GM23338 (cell line): ENCODE data around the gene RXRG. TPM values are rescaled to one million over a fixed set of nuclear protein-coding genes. Genes with fewer than 3 reads are reported as not detected.

ENCODE experiments used
- ATAC-seq: fragments of 200-7000 bp; cut with Tn5 transposase; 3 replicates; pipeline ENCODE4 v1.9.1; 2020
- DNase-seq: peaks from one replicate; pipeline ENCODE4 v3.0.0-alpha.2; 2015; ENCODE audit warnings: low spot score
- H2AFZ ChIP-seq: fragments of 200-600 bp; sonication (generic); 2 replicates; pipeline ENCODE4 v1.8.0; 2016; ENCODE audit warnings: antibody characterized with exemption, mild to moderate bottlenecking, moderate library complexity
- H3F3A ChIP-seq: fragments of 200-600 bp; sonication (generic); replicated peaks from 2 replicates; pipeline ENCODE4 v1.8.0; 2017; ENCODE audit warnings: antibody characterized with exemption, mixed run types, low read depth
- H3K27ac ChIP-seq: fragments of 200-600 bp; sonication (generic); 2 replicates; pipeline ENCODE4 v1.6.1; 2016; ENCODE audit warnings: low read depth
- H3K27me3 ChIP-seq: fragments of 200-600 bp; sonication (generic); 2 replicates; pipeline ENCODE4 v1.8.0; 2016; ENCODE audit warnings: mild to moderate bottlenecking, mixed run types, moderate library complexity; ENCODE audit not compliant: insufficient read depth
- H3K36me3 ChIP-seq: fragments of 200-600 bp; sonication (generic); 2 replicates; pipeline ENCODE4 v1.8.0; 2016; ENCODE audit warnings: mild to moderate bottlenecking; ENCODE audit not compliant: insufficient read depth
- H3K4me1 ChIP-seq: fragments of 200-600 bp; sonication (generic); 2 replicates; pipeline ENCODE4 v1.8.0; 2016; ENCODE audit warnings: mild to moderate bottlenecking, moderate library complexity; ENCODE audit not compliant: insufficient read depth
- H3K4me2 ChIP-seq: fragments of 200-600 bp; sonication (generic); 2 replicates; pipeline ENCODE4 v1.7.1; 2017; ENCODE audit warnings: mixed run types
- H3K4me3 ChIP-seq: fragments of 200-600 bp; sonication (generic); 2 replicates; pipeline ENCODE4 v1.6.1; 2016; ENCODE audit warnings: mixed run types
- H3K79me2 ChIP-seq: fragments of 200-600 bp; sonication (generic); replicated peaks from 2 replicates; pipeline ENCODE4 v1.8.0; 2017; ENCODE audit warnings: mild to moderate bottlenecking; ENCODE audit not compliant: insufficient read depth
- H3K9me2 ChIP-seq: fragments of 200-600 bp; sonication (generic); 2 replicates; pipeline ENCODE4 v1.8.0; 2017; ENCODE audit not compliant: insufficient read depth
- H4K20me1 ChIP-seq: fragments of 200-600 bp; sonication (generic); replicated peaks from 2 replicates; pipeline ENCODE4 v1.8.0; 2017; ENCODE audit warnings: mild to moderate bottlenecking; ENCODE audit not compliant: insufficient read depth
- H3K27ac Mint-ChIP-seq: 2 replicates; pipeline ENCODE4 v1.8.0; 2020; ENCODE audit warnings: inconsistent platforms, mild to moderate bottlenecking, moderate library complexity, mixed read lengths
- H3K27me3 Mint-ChIP-seq: 3 replicates; pipeline ENCODE4 v1.8.0; 2022; ENCODE audit warnings: low read depth, mild to moderate bottlenecking, moderate library complexity, mixed read lengths, inconsistent platforms; ENCODE audit not compliant: insufficient read depth, poor library complexity
- H3K36me3 Mint-ChIP-seq: 3 replicates; pipeline ENCODE4 v1.8.0; 2021; ENCODE audit warnings: low read depth, mild to moderate bottlenecking, inconsistent platforms, moderate library complexity, mixed read lengths
- H3K4me1 Mint-ChIP-seq: 3 replicates; pipeline ENCODE4 v1.8.0; 2020; ENCODE audit warnings: mild to moderate bottlenecking, inconsistent platforms, mixed read lengths
- H3K4me3 Mint-ChIP-seq: 3 replicates; pipeline ENCODE4 v1.8.0; 2021; ENCODE audit warnings: moderate library complexity, mild to moderate bottlenecking, inconsistent platforms, mixed read lengths
- H3K9me3 Mint-ChIP-seq: 3 replicates; pipeline ENCODE4 v1.8.0; 2020; ENCODE audit warnings: moderate library complexity, mild to moderate bottlenecking, inconsistent platforms, mixed read lengths
- CREB1 ChIP-seq: fragments of 250-450 bp; sonication (Bioruptor Pico); IDR thresholded peaks from 2 replicates; pipeline ENCODE4 v1.5.0; 2020; ENCODE audit warnings: low read depth, mild to moderate bottlenecking, moderate library complexity
- EZH2 ChIP-seq: fragments of 200-600 bp; sonication (generic); IDR thresholded peaks from one replicate; pipeline ENCODE4 v1.8.0; 2017; ENCODE audit warnings: antibody characterized with exemption, mild to moderate bottlenecking, low read depth; ENCODE audit not compliant: unreplicated experiment
- EZH2phosphoT487 ChIP-seq: fragments of 200-600 bp; sonication (generic); IDR thresholded peaks from one replicate; pipeline ENCODE4 v1.8.1; 2018; ENCODE audit warnings: antibody characterized with exemption; ENCODE audit not compliant: unreplicated experiment
- JUNB ChIP-seq: IDR thresholded peaks from one replicate; pipeline ENCODE4 v1.6.1; 2016; ENCODE audit warnings: antibody characterized with exemption; ENCODE audit not compliant: unreplicated experiment
- NANOG ChIP-seq: IDR thresholded peaks from 2 replicates; pipeline ENCODE4 v1.6.1; 2016; ENCODE audit warnings: antibody characterized with exemption, borderline replicate concordance
- POLR2AphosphoS5 ChIP-seq: IDR thresholded peaks from 2 replicates; pipeline ENCODE4 v1.6.1; 2016; ENCODE audit warnings: antibody characterized with exemption, low read depth
- STAT1 ChIP-seq: IDR thresholded peaks from one replicate; pipeline ENCODE4 v1.6.1; 2016; ENCODE audit warnings: antibody characterized with exemption; ENCODE audit not compliant: unreplicated experiment
- ZNF114 ChIP-seq: fragments of 250-450 bp; sonication (Bioruptor Pico); IDR thresholded peaks from 2 replicates; pipeline ENCODE4 v1.5.0; 2020; ENCODE audit warnings: mild to moderate bottlenecking, moderate library complexity
- ZNF331 ChIP-seq: fragments of 250-450 bp; sonication (Bioruptor Pico); IDR thresholded peaks from 2 replicates; pipeline ENCODE4 v1.5.0; 2020; ENCODE audit warnings: low read depth, mild to moderate bottlenecking, moderate library complexity
- polyA plus RNA-seq: library from polyadenylated mRNA; unstranded; fragments of >200 nt; fragmentation: Nextera tagmentation; extraction: Ambion mirVana; gene quantifications from 2 replicates; pipeline ENCODE4 v1.2.1, GENCODE V29; 2016
- total RNA-seq: library from RNA; depleted of rRNA; stranded (reverse); fragments of >200 nt; shearing (Covaris generic); gene quantifications from 2 replicates; pipeline ENCODE4 v1.2.3, GENCODE V29; 2014
- TF ChIP-seq, protein P1 (sequence below): IDR thresholded peaks from 2 replicates; pipeline ENCODE4 v1.6.1; 2016; ENCODE audit warnings: antibody characterized with exemption
- TF ChIP-seq, protein P2 (sequence below): IDR thresholded peaks from one replicate; pipeline ENCODE4 v1.6.1; 2018; ENCODE audit warnings: antibody characterized with exemption; ENCODE audit not compliant: unreplicated experiment
- TF ChIP-seq, protein P3 (sequence below): fragments of 250-450 bp; sonication (Bioruptor Pico); IDR thresholded peaks from 2 replicates; pipeline ENCODE4 v1.5.0; 2020; ENCODE audit warnings: mild to moderate bottlenecking, moderate library complexity
- TF ChIP-seq, protein P4 (sequence below), 2 experiments: fragments of 200-600 bp in 1 of 2; sonication (generic) in 1 of 2; conservative IDR thresholded peaks; 2 replicates each; pipeline versions ENCODE4 v1.5.1 to v1.6.1; 2016 to 2017; ENCODE audit warnings: antibody characterized with exemption in 2 of 2, low read depth in 2 of 2, mild to moderate bottlenecking in 2 of 2, moderate library complexity in 1 of 2

RXRG gene
- total and polyA plus RNA-seq, 2 experiments from 2014 or later: not detected

DNA sequence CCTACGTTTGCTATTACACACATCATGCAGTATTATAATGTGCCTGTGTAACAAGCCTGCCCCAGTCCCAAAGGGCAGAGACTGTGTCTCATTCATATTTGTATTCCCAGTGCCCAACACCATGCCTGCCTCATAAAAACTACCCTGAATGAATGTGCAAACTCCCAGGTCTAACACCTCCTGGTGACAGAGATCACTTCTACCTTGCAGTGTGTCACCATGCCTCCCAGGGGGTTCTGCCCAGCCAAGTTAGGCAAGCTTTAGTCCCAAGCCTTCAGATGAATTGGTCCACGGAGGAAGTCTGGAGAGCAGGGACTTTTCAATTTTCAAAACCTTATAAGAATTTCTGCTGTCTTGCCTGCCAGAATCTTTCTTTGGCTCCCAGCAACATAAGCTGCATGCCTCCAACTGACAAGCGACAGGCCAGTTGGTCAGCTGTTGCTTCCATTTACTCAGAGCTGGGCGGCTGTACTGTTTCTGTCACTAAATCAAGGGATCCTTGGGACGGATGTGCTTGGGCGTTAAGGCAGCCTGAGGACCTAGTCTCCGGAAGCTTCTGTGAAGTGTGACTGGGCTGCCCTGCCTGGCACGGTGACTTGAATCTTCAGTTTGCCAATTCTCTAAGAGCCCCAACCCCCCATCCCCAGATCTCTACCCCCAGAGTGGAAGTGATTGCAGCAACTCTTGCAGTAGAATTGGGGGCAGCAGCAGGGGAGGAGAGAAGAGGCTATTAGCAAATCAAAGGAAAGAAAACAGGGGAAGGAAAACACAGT, 1.2 kb downstream of the RXRG start:
- H3K36me3 Mint-ChIP-seq: no peaks in the 10 kb centered on the region
- H3K4me1 Mint-ChIP-seq: peaks cover 10% of the 10 kb centered on the region
- Histone ChIP-seq H3K4me3 (peak overlapping the region; percentile 56), H3K27ac (no peak overlapping the region), H3K4me2 (peak overlapping the region; percentile 79), H3K27me3 (peaks cover 93% of the 10 kb centered on the region), H3K36me3 (no peaks in the 10 kb centered on the region), H3K4me1 (peaks cover 36% of the 10 kb centered on the region), H2AFZ (no peak overlapping the region), H4K20me1 (no peaks in the 10 kb centered on the region; the same call in 1 of the 2 replicates), H3K79me2 (no peaks in the 10 kb centered on the region), H3F3A (no peaks in the 10 kb centered on the region), H3K9me2 (no peaks in the 10 kb centered on the region)
- no peaks in the 10 kb centered on the region for H3K9me3 Mint-ChIP-seq
- DNase-seq: peak; percentile 39
- TF ChIP-seq POLR2AphosphoS5 (no peak), STAT1 (no peak), EZH2phosphoT487 (no peak), ZNF114 (CRISPR knock-in tag) (no peak), EZH2 (no peak), ZNF331 (no peak), NANOG (no peak), CREB1 (no peak), JUNB (no peak)
- TF ChIP-seq, protein P1, sequence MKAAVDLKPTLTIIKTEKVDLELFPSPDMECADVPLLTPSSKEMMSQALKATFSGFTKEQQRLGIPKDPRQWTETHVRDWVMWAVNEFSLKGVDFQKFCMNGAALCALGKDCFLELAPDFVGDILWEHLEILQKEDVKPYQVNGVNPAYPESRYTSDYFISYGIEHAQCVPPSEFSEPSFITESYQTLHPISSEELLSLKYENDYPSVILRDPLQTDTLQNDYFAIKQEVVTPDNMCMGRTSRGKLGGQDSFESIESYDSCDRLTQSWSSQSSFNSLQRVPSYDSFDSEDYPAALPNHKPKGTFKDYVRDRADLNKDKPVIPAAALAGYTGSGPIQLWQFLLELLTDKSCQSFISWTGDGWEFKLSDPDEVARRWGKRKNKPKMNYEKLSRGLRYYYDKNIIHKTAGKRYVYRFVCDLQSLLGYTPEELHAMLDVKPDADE: no peak
- TF ChIP-seq, protein P2, sequence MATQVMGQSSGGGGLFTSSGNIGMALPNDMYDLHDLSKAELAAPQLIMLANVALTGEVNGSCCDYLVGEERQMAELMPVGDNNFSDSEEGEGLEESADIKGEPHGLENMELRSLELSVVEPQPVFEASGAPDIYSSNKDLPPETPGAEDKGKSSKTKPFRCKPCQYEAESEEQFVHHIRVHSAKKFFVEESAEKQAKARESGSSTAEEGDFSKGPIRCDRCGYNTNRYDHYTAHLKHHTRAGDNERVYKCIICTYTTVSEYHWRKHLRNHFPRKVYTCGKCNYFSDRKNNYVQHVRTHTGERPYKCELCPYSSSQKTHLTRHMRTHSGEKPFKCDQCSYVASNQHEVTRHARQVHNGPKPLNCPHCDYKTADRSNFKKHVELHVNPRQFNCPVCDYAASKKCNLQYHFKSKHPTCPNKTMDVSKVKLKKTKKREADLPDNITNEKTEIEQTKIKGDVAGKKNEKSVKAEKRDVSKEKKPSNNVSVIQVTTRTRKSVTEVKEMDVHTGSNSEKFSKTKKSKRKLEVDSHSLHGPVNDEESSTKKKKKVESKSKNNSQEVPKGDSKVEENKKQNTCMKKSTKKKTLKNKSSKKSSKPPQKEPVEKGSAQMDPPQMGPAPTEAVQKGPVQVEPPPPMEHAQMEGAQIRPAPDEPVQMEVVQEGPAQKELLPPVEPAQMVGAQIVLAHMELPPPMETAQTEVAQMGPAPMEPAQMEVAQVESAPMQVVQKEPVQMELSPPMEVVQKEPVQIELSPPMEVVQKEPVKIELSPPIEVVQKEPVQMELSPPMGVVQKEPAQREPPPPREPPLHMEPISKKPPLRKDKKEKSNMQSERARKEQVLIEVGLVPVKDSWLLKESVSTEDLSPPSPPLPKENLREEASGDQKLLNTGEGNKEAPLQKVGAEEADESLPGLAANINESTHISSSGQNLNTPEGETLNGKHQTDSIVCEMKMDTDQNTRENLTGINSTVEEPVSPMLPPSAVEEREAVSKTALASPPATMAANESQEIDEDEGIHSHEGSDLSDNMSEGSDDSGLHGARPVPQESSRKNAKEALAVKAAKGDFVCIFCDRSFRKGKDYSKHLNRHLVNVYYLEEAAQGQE: no peak
- TF ChIP-seq, protein P3, sequence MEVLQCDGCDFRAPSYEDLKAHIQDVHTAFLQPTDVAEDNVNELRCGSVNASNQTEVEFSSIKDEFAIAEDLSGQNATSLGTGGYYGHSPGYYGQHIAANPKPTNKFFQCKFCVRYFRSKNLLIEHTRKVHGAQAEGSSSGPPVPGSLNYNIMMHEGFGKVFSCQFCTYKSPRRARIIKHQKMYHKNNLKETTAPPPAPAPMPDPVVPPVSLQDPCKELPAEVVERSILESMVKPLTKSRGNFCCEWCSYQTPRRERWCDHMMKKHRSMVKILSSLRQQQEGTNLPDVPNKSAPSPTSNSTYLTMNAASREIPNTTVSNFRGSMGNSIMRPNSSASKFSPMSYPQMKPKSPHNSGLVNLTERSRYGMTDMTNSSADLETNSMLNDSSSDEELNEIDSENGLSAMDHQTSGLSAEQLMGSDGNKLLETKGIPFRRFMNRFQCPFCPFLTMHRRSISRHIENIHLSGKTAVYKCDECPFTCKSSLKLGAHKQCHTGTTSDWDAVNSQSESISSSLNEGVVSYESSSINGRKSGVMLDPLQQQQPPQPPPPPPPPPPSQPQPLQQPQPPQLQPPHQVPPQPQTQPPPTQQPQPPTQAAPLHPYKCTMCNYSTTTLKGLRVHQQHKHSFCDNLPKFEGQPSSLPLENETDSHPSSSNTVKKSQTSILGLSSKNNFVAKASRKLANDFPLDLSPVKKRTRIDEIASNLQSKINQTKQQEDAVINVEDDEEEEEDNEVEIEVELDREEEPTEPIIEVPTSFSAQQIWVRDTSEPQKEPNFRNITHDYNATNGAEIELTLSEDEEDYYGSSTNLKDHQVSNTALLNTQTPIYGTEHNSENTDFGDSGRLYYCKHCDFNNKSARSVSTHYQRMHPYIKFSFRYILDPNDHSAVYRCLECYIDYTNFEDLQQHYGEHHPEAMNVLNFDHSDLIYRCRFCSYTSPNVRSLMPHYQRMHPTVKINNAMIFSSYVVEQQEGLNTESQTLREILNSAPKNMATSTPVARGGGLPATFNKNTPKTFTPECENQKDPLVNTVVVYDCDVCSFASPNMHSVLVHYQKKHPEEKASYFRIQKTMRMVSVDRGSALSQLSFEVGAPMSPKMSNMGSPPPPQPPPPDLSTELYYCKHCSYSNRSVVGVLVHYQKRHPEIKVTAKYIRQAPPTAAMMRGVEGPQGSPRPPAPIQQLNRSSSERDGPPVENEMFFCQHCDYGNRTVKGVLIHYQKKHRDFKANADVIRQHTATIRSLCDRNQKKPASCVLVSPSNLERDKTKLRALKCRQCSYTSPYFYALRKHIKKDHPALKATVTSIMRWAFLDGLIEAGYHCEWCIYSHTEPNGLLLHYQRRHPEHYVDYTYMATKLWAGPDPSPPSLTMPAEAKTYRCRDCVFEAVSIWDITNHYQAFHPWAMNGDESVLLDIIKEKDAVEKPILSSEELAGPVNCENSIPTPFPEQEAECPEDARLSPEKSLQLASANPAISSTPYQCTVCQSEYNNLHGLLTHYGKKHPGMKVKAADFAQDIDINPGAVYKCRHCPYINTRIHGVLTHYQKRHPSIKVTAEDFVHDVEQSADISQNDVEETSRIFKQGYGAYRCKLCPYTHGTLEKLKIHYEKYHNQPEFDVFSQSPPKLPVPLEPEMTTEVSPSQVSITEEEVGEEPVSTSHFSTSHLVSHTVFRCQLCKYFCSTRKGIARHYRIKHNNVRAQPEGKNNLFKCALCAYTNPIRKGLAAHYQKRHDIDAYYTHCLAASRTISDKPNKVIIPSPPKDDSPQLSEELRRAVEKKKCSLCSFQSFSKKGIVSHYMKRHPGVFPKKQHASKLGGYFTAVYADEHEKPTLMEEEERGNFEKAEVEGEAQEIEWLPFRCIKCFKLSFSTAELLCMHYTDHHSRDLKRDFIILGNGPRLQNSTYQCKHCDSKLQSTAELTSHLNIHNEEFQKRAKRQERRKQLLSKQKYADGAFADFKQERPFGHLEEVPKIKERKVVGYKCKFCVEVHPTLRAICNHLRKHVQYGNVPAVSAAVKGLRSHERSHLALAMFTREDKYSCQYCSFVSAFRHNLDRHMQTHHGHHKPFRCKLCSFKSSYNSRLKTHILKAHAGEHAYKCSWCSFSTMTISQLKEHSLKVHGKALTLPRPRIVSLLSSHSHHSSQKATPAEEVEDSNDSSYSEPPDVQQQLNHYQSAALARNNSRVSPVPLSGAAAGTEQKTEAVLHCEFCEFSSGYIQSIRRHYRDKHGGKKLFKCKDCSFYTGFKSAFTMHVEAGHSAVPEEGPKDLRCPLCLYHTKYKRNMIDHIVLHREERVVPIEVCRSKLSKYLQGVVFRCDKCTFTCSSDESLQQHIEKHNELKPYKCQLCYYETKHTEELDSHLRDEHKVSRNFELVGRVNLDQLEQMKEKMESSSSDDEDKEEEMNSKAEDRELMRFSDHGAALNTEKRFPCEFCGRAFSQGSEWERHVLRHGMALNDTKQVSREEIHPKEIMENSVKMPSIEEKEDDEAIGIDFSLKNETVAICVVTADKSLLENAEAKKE (CRISPR knock-in tag): no peak
- TF ChIP-seq, protein P4, sequence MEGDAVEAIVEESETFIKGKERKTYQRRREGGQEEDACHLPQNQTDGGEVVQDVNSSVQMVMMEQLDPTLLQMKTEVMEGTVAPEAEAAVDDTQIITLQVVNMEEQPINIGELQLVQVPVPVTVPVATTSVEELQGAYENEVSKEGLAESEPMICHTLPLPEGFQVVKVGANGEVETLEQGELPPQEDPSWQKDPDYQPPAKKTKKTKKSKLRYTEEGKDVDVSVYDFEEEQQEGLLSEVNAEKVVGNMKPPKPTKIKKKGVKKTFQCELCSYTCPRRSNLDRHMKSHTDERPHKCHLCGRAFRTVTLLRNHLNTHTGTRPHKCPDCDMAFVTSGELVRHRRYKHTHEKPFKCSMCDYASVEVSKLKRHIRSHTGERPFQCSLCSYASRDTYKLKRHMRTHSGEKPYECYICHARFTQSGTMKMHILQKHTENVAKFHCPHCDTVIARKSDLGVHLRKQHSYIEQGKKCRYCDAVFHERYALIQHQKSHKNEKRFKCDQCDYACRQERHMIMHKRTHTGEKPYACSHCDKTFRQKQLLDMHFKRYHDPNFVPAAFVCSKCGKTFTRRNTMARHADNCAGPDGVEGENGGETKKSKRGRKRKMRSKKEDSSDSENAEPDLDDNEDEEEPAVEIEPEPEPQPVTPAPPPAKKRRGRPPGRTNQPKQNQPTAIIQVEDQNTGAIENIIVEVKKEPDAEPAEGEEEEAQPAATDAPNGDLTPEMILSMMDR (conservative IDR thresholded peaks at IDR 0.05; ENCODE audit: low read depth in 2 of 2): no peak
- H3K27me3 Mint-ChIP-seq: peaks cover 9% of the 10 kb centered on the region
- H3K4me3 Mint-ChIP-seq: no peak overlapping the region; the same call in 2 of the 3 replicates
- no peak overlapping the region for H3K27ac Mint-ChIP-seq
- peak; percentile 50 for ATAC-seq
